Loucy (cell line): Measurements from ENCODE around the gene JOSD2.

ENCODE experiments used
- EZH2phosphoT487 ChIP-seq: fragments of 200-600 bp; IDR thresholded peaks from 2 replicates; pipeline ENCODE4 v1.6.1; 2018; ENCODE audit warnings: antibody characterized with exemption, mild to moderate bottlenecking, moderate library complexity, borderline replicate concordance
- TF ChIP-seq, protein P1 (sequence below): fragments of 200-600 bp; sonication (generic); conservative IDR thresholded peaks from 2 replicates; pipeline ENCODE4 v1.5.1; 2014; ENCODE audit warnings: mild to moderate bottlenecking, antibody characterized with exemption, low read length

DNA sequence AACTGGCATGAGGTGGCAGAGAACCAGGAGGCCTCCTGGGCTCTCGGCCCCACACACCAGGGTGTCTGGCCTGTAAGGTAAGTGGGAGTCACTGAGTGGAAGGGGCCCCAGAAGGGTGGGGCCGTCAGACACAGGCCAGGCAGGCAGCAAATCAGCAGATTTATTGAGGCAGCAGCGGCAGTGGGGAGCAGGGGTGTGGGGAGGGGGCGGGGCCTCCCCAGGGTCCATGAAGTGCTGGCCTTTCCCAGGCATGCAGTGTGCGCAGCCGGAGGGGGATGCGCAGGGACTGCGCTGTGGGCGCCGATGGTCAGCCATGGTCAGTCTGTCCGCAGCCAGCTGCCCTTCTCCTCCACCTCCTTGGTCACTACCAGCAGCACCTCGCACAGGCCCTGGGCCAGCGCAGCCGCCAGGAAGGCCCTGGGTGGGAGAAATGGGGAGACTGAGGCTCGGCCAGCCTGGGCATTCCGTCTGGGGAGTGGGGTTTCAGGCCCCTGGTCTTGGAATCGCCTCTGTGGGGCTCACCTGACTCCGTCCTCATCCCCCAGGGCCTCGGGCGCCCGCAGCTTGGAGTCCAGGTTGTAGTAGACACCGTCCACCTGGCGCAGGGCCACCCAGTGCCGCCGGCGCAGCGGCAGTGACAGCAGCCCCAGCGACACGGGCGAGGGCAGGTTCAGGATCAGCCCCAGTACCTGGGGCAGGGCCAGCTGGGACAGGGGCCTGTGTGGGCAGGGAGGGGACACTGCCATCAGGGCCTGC lies 5.0 kb downstream of the JOSD2 start:
- TF ChIP-seq, protein P1, sequence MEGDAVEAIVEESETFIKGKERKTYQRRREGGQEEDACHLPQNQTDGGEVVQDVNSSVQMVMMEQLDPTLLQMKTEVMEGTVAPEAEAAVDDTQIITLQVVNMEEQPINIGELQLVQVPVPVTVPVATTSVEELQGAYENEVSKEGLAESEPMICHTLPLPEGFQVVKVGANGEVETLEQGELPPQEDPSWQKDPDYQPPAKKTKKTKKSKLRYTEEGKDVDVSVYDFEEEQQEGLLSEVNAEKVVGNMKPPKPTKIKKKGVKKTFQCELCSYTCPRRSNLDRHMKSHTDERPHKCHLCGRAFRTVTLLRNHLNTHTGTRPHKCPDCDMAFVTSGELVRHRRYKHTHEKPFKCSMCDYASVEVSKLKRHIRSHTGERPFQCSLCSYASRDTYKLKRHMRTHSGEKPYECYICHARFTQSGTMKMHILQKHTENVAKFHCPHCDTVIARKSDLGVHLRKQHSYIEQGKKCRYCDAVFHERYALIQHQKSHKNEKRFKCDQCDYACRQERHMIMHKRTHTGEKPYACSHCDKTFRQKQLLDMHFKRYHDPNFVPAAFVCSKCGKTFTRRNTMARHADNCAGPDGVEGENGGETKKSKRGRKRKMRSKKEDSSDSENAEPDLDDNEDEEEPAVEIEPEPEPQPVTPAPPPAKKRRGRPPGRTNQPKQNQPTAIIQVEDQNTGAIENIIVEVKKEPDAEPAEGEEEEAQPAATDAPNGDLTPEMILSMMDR: no peak
- no peak for TF ChIP-seq EZH2phosphoT487
